Activated B cell treated with CpG ODN at 0.5 μM for 24 hours (primary cell): Measurements from ENCODE around the gene DIPK2B. TPM values are rescaled to one million over a fixed set of nuclear protein-coding genes. Genes with fewer than 3 reads are reported as not detected.

Experiments used
- ATAC-seq: fragments of 200-7000 bp; cut with Tn5 transposase; one replicate; pipeline ENCODE4 v1.10.0; 2021; ENCODE audit warnings: low read depth, mild to moderate bottlenecking, moderate library complexity
- CTCF ChIA-PET: fragments of 350-600 bp; sonication (Branson Sonifier 250); formaldehyde crosslinking; loops from one replicate; lab custom pipeline; 2021; ENCODE audit warnings: antibody characterized with exemption; lab: Charles Lee
- POLR2A ChIA-PET: fragments of 350-600 bp; sonication (Branson Sonifier 250); formaldehyde crosslinking; loops from one replicate; lab custom pipeline; 2021; ENCODE audit warnings: antibody characterized with exemption; lab: Charles Lee
- DNase-seq: peaks from one replicate; pipeline ENCODE4 v3.0.0; 2022
- H3K27ac Mint-ChIP-seq: one replicate; pipeline ENCODE4 v1.8.0; 2020; ENCODE audit warnings: mixed read lengths
- H3K27me3 Mint-ChIP-seq: one replicate; pipeline ENCODE4 v1.8.0; 2021; ENCODE audit warnings: mixed read lengths
- H3K36me3 Mint-ChIP-seq: one replicate; pipeline ENCODE4 v1.8.0; 2021; ENCODE audit warnings: low read depth, mixed read lengths
- H3K4me1 Mint-ChIP-seq: one replicate; pipeline ENCODE4 v1.8.0; 2021; ENCODE audit warnings: mixed read lengths
- H3K4me3 Mint-ChIP-seq: one replicate; pipeline ENCODE4 v1.8.0; 2020; ENCODE audit warnings: mild to moderate bottlenecking, mixed read lengths
- H3K9me3 Mint-ChIP-seq: one replicate; pipeline ENCODE4 v1.8.0; 2020; ENCODE audit warnings: mixed read lengths
- intact Hi-C: fragments of 100-400 bp; cut with micrococcal nuclease; formaldehyde crosslinking; loops from one replicate; pipeline ENCODE4 v1.15.1; 2024
- total RNA-seq: library from RNA; stranded (reverse); gene quantifications from 2 replicates; pipeline ENCODE4 v1.2.3, GENCODE V29; 2022
- TF ChIP-seq, protein P1 (sequence below): fragments of 200-600 bp; IDR thresholded peaks from one replicate; pipeline ENCODE4 v1.8.0; 2022; ENCODE audit warnings: antibody characterized with exemption, mild to moderate bottlenecking

DIPK2B gene
- total RNA-seq, 1 donor from 2014 or later: not detected

GRCh38 chrX:45165726-45166125, 35.0 kb downstream of the DIPK2B start:
- H3K27ac Mint-ChIP-seq: no peak overlapping the region
- H3K27me3 Mint-ChIP-seq: no peaks in the 10 kb centered on the region
- intact Hi-C loops: no loop called here
- TF ChIP-seq, protein P1, sequence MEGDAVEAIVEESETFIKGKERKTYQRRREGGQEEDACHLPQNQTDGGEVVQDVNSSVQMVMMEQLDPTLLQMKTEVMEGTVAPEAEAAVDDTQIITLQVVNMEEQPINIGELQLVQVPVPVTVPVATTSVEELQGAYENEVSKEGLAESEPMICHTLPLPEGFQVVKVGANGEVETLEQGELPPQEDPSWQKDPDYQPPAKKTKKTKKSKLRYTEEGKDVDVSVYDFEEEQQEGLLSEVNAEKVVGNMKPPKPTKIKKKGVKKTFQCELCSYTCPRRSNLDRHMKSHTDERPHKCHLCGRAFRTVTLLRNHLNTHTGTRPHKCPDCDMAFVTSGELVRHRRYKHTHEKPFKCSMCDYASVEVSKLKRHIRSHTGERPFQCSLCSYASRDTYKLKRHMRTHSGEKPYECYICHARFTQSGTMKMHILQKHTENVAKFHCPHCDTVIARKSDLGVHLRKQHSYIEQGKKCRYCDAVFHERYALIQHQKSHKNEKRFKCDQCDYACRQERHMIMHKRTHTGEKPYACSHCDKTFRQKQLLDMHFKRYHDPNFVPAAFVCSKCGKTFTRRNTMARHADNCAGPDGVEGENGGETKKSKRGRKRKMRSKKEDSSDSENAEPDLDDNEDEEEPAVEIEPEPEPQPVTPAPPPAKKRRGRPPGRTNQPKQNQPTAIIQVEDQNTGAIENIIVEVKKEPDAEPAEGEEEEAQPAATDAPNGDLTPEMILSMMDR: no peak
- DNase-seq (no peak), ATAC-seq (no peak)
- H3K4me1 Mint-ChIP-seq: no peaks in the 10 kb centered on the region
- no peak overlapping the region for H3K4me3 Mint-ChIP-seq
- H3K36me3 Mint-ChIP-seq: no peaks in the 10 kb centered on the region
- POLR2A ChIA-PET: no interaction called here
- peaks cover 5% of the 10 kb centered on the region for H3K9me3 Mint-ChIP-seq
- CTCF ChIA-PET: no interaction called here

DNA sequence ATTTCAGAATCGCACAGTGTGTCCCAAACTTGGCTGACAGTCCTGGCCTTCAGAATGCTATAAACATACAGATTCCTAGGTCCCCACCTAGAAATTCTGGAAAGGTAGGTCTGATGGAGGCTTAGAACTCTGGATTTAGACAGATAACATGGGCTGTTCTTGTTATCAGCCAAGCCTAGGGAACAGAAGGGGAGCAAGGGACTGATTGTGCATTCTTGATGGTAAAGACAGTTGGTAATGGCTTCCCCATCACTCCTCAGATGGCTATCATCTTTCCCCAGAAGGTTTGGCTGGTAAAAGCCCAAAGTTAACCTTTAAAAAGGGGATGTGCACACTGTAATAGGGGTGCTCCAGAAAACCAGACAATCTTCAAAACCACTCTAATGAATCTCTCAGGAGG, 35.7 kb downstream of the DIPK2B start:
- no peaks in the 10 kb centered on the region for H3K4me1 Mint-ChIP-seq
- TF ChIP-seq, protein P1: no peak
- no peaks in the 10 kb centered on the region for H3K36me3 Mint-ChIP-seq
- CTCF ChIA-PET: no interaction called here
- H3K27me3 Mint-ChIP-seq: no peaks in the 10 kb centered on the region
- no peak overlapping the region for H3K27ac Mint-ChIP-seq
- peaks cover 9% of the 10 kb centered on the region for H3K9me3 Mint-ChIP-seq
- POLR2A ChIA-PET: no interaction called here
- intact Hi-C loops: no loop called here
- no peak for ATAC-seq
- no peak for DNase-seq
- H3K4me3 Mint-ChIP-seq: no peak overlapping the region

DNA sequence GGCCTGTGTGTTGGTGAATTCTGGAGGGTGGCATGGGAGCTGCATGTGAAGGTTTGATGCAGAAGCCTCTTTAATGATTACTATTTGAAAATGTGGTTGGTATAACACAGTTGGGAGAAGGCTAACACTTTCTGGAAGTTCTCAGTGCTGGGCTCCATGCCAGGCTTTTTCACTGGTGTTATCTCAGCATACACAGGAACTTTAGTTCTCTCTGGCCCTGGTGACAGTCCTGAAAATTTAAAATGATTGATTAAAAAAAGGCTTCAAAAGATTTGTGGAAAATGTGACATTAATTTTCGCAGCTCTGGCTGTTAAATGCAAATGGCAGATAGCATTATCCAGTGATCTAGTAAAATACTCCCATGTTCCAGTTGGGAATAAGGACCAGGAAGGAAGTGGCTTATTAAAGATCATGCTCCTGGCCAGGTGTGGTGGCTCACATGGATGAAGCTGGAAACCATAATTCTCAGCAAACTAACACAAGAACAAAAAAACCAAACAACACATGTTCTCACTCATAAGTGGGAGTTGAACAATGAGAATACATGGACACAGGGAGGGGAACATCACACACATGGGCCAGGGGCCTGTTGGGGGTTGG, 36.6 kb downstream of the DIPK2B start:
- intact Hi-C loops: no loop called here
- ChIA-PET CTCF (no interaction called here), POLR2A (no interaction called here)
- H3K4me3 Mint-ChIP-seq: no peak overlapping the region
- TF ChIP-seq, protein P1: no peak
- no peaks in the 10 kb centered on the region for H3K36me3 Mint-ChIP-seq
- no peak for DNase-seq
- no peak overlapping the region for H3K27ac Mint-ChIP-seq
- peaks cover 9% of the 10 kb centered on the region for H3K9me3 Mint-ChIP-seq
- H3K4me1 Mint-ChIP-seq: no peaks in the 10 kb centered on the region
- no peaks in the 10 kb centered on the region for H3K27me3 Mint-ChIP-seq
- no peak for ATAC-seq

DNA sequence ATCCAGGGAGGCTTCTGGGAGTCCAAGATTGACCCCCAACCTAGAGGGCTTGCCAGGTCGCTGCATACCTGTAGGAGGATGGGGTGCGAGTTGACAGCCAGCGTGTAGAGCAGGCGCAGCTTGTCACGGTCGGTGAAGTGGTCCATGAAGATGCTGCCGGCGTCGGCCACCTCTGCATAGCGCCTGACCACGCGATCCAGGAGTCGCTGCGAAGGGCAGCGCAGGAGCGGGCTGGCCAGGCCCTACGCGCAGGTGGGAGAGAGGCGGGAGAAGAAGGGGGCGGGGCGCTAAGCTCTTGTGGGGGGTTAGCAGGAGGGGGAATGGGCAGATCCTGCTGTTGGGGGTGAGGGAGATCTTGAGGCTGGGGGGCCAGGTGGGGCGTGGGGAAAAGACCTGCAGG, 43.0 kb downstream of the DIPK2B start:
- Mint-ChIP-seq H3K9me3 (peaks cover 9% of the 10 kb centered on the region), H3K4me1 (no peaks in the 10 kb centered on the region), H3K36me3 (no peaks in the 10 kb centered on the region), H3K27ac (no peak overlapping the region), H3K4me3 (no peak overlapping the region), H3K27me3 (no peaks in the 10 kb centered on the region)
- POLR2A ChIA-PET: no interaction called here
- intact Hi-C loops: no loop called here
- CTCF ChIA-PET: no interaction called here
- TF ChIP-seq, protein P1: no peak
- DNase-seq (no peak), ATAC-seq (no peak)

DNA sequence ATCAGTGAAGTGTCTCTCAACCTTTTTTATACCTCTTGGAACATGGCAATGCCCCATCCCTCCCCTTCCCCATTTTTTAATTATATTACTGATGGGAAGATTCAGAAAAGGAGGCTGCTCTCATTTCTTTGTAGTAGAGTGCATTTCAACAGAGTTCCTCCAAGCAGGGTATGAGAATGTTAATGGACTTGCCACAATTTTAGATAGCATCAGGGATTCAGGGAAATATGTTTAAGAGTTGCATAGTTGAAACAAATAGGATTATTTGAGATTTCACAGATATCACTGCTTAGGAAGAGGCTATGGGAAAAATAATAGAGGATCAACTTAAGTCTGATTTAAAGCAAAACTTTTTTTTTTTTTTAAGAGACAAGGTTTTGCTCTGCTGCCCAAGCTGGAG, 46.2 kb downstream of the DIPK2B start:
- Mint-ChIP-seq H3K4me1 (no peaks in the 10 kb centered on the region), H3K27me3 (no peaks in the 10 kb centered on the region), H3K9me3 (no peaks in the 10 kb centered on the region), H3K4me3 (no peak overlapping the region), H3K27ac (no peak overlapping the region), H3K36me3 (no peaks in the 10 kb centered on the region)
- no peak for ATAC-seq
- intact Hi-C loops: no loop called here
- ChIA-PET POLR2A (no interaction called here), CTCF (no interaction called here)
- TF ChIP-seq, protein P1: no peak
- DNase-seq: no peak
